ENCODE measurements around the gene PCDHGA4. TPM values are rescaled to one million over a fixed set of nuclear protein-coding genes. Genes with fewer than 3 reads are reported as not detected.
"Not testable (repeated sequence)": the region's sequence is repeated elsewhere in the genome, so short reads cannot be mapped to it uniquely, and the experiment has no call there.

PCDHGA4 gene
- 1 to 10 TPM; 2.0 to 5.6 (median 3.2) TPM for total RNA-seq

DNA sequence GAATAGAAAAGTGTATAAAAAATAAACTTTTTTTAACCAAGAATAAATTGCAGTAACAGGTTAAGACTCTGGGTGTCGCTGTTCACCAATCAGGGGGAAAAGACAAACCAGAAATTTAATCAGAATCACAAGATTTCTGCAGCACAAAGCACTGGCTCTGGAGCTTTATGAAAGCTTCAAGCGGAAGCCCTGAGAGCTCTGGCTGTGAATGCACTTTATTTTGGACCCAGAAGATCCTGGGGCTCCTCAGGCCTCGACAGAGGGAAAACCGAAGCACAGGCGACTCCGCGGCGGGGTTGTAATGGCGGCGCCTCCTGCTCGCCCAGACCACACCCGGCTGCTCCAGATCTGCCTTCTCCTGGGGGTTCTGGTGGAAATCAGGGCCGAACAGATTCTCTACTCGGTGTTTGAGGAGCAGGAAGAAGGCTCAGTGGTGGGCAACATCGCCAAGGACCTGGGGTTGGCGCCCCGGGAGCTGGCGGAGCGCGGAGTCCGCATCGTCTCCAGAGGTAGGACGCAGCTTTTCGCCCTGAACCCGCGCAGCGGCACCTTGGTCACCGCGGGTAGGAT, at the start of gene PCDHGA4:
TSS of gene PCDHGA4 (plus strand) at position 122 of the 570 bp plus-strand sequence. CDS start at position 209, 87 bp downstream.
- H3K4me3 ChIP-seq, result peak within 1 kb of the TSS; percentile 29
- TF ChIP-seq POLR2AphosphoS5 (IDR thresholded peaks at IDR 0.05), result no peak
- no peak for TF ChIP-seq POLR2A (IDR thresholded peaks at IDR 0.05)
- TF ChIP-seq EP300 (IDR thresholded peaks at IDR 0.05), result no peak
- TF ChIP-seq, protein P1, sequence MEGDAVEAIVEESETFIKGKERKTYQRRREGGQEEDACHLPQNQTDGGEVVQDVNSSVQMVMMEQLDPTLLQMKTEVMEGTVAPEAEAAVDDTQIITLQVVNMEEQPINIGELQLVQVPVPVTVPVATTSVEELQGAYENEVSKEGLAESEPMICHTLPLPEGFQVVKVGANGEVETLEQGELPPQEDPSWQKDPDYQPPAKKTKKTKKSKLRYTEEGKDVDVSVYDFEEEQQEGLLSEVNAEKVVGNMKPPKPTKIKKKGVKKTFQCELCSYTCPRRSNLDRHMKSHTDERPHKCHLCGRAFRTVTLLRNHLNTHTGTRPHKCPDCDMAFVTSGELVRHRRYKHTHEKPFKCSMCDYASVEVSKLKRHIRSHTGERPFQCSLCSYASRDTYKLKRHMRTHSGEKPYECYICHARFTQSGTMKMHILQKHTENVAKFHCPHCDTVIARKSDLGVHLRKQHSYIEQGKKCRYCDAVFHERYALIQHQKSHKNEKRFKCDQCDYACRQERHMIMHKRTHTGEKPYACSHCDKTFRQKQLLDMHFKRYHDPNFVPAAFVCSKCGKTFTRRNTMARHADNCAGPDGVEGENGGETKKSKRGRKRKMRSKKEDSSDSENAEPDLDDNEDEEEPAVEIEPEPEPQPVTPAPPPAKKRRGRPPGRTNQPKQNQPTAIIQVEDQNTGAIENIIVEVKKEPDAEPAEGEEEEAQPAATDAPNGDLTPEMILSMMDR (IDR thresholded peaks at IDR 0.05), result no peak
- H3K4me1 ChIP-seq, result no peaks in the 10 kb centered on the region
- H3K27me3 ChIP-seq, result no peaks in the 10 kb centered on the region
- no peaks in the 10 kb centered on the region for H3K36me3 ChIP-seq
- no peak within 1 kb of the TSS for H3K27ac ChIP-seq
- H3K9me3 ChIP-seq, result peaks cover 55% of the 10 kb centered on the region
- no peak for DNase-seq (ENCODE audit: low spot score in 2 of 2)
- WGBS, result 14% methylated on average over 22 of the region's 29 CpGs

DNA sequence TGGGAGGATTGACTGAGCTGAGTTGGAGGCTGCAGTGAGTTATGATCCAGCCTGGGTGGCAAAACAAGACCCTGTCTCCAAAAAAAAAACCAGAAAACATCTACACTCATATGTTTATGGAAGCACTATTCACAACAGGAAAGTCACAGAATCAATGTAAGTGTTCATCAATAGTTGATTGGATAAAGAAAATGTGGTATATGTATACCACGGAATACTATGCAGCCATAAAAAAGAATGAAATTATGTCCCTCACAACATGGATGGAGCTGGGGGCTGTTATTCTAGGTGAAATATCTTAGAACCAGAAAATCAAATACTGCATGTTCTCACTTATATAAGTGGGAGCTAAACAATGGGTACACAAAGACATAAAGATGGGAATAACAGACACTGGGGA, 48.2 kb upstream of the PCDHGA4 start:
- WGBS, result 100% methylated on average over 1 of the region's 1 CpG
- no peak for DNase-seq (ENCODE audit: low spot score in 2 of 2)
- H3K27me3 ChIP-seq, result no peaks in the 10 kb centered on the region
- H3K9me3 ChIP-seq, result peaks cover 77% of the 10 kb centered on the region
- H3K36me3 ChIP-seq, result no peaks in the 10 kb centered on the region
- H3K4me1 ChIP-seq, result no peaks in the 10 kb centered on the region
- TF ChIP-seq EP300 (IDR thresholded peaks at IDR 0.05) (no peak), POLR2AphosphoS5 (IDR thresholded peaks at IDR 0.05) (no peak), POLR2A (IDR thresholded peaks at IDR 0.05) (no peak)
- TF ChIP-seq, protein P1 (IDR thresholded peaks at IDR 0.05), result no peak
- no peak overlapping the region for H3K27ac ChIP-seq
- no peak overlapping the region for H3K4me3 ChIP-seq

DNA sequence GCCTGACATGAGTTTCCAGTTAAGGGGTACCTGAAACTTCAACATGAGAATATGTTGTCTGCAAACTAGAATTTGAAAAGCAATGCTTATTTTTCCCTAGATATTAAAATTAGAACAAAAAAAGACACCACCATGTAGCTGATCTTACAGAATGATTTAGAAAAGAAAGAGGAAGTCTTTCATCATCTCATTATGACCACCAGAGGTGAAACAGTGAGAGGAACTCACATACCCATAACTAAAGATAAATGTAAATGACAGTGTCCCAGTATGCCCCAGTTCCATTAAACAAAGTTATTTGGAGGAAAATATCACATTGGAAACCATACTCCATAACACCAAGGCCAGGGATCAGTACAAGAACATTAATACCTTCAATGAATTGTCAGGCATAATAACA, 41.1 kb upstream of the PCDHGA4 start:
- TF ChIP-seq POLR2AphosphoS5 (IDR thresholded peaks at IDR 0.05) (no peak), EP300 (IDR thresholded peaks at IDR 0.05) (no peak), POLR2A (IDR thresholded peaks at IDR 0.05) (no peak)
- TF ChIP-seq, protein P1 (IDR thresholded peaks at IDR 0.05), result no peak

DNA sequence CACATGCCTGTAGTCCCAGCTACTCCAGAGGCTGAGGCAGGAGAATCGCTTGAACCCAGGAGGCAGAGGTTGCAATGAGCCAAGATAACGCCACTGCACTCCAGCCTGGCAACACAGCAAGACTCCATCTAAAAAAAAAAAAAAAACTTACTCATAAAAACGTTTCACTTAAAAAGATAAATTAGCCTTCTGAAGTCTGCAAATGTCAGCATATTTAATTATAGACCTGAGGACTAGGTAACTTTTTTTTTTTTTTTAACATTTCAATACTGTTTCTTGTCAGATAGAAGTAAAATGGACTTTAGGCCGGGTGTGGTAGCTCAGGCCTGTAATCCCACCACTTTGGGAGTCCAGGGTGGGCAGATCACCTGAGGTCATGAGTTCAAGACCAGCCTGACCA, 37.9 kb upstream of the PCDHGA4 start:
- not testable (repeated sequence) for H3K27ac ChIP-seq; H3K27me3 ChIP-seq; H3K4me1 ChIP-seq; DNase-seq (ENCODE audit: low spot score in 2 of 2); H3K4me3 ChIP-seq
- Histone ChIP-seq H3K9me3 (peaks cover 68% of the 10 kb centered on the region), H3K36me3 (peaks cover 28% of the 10 kb centered on the region)
- 88% methylated on average over 4 of the region's 4 CpGs for WGBS

More for the DNA sequence above, 41.1 kb upstream of the PCDHGA4 start:
- H3K9me3 ChIP-seq, result peaks cover 78% of the 10 kb centered on the region
- H3K4me1 ChIP-seq, result no peaks in the 10 kb centered on the region
- no peak overlapping the region for H3K27ac ChIP-seq
- DNase-seq (ENCODE audit: low spot score in 2 of 2), result no peak
- peaks cover 21% of the 10 kb centered on the region for H3K36me3 ChIP-seq
- H3K27me3 ChIP-seq, result no peaks in the 10 kb centered on the region
- H3K4me3 ChIP-seq, result no peak overlapping the region

DNA sequence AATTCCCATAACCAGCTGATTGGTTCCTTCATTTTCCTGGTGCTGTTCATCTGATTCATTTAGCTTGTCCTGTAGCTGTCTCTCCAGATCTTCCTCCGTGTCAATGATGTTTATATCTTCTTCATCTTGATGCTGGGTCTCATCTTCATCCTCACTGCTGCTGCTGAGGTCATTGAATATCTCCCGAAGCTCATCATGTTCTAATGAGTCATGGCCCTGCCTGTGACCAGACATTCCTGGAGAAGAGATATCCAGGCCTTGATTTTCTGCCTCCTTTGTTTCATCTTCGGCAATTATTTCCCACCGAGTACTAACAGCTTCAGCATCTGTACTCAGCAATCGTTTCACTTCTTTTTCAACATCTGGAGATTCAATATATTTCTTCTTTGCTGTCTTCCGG, 35.6 kb upstream of the PCDHGA4 start:
- no peak for DNase-seq (ENCODE audit: low spot score in 2 of 2)
- peaks cover 52% of the 10 kb centered on the region for H3K9me3 ChIP-seq
- no peaks in the 10 kb centered on the region for H3K27me3 ChIP-seq
- TF ChIP-seq POLR2A (IDR thresholded peaks at IDR 0.05) (no peak), POLR2AphosphoS5 (IDR thresholded peaks at IDR 0.05) (no peak), EP300 (IDR thresholded peaks at IDR 0.05) (no peak)
- TF ChIP-seq, protein P1 (IDR thresholded peaks at IDR 0.05), result no peak
- H3K36me3 ChIP-seq, result peaks cover 28% of the 10 kb centered on the region
- H3K4me3 ChIP-seq, result no peak overlapping the region
- no peak overlapping the region for H3K27ac ChIP-seq
- 97% methylated on average over 6 of the region's 6 CpGs for WGBS
- H3K4me1 ChIP-seq, result peaks cover 7% of the 10 kb centered on the region

DNA sequence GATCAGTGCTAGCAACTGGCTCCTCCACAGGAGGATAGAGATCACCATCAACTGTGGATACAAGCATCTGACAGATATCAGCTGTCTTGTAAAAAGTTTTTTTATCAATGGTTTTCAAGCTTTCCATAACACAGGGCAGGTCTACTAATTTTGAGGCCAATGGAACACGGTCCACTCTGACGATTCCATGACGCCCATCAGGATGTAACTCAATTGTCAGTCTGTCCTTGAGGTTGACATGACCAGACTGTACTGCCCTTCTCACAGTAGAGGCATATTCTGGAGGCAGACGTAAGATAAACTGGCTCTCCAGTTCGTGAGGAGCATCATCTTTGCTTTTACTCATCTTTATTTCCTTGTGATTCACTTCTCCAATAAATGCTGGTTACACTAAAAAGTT, 35.1 kb upstream of the PCDHGA4 start:
- Histone ChIP-seq H3K36me3 (peaks cover 28% of the 10 kb centered on the region), H3K4me3 (peak overlapping the region; percentile 73), H3K27ac (no peak overlapping the region), H3K27me3 (no peaks in the 10 kb centered on the region), H3K4me1 (peaks cover 7% of the 10 kb centered on the region), H3K9me3 (peaks cover 47% of the 10 kb centered on the region)
- 68% methylated on average over 5 of the region's 5 CpGs for WGBS
- TF ChIP-seq POLR2A (IDR thresholded peaks at IDR 0.05), result no peak
- no peak for TF ChIP-seq EP300 (IDR thresholded peaks at IDR 0.05)
- TF ChIP-seq, protein P1 (IDR thresholded peaks at IDR 0.05), result no peak
- TF ChIP-seq POLR2AphosphoS5 (IDR thresholded peaks at IDR 0.05), result no peak
- no peak for DNase-seq (ENCODE audit: low spot score in 2 of 2)
